ENCODE data around the gene RXFP4. TPM values are rescaled to one million over a fixed set of nuclear protein-coding genes. Genes with fewer than 3 reads are reported as not detected.
A peak's percentile ranks its signal among the peaks of the same experiment; 100 is the strongest.

The RXFP4 gene
- total and polyA plus RNA-seq, 9 of the 15 experiments (the other 6 are each of a cell fraction or from before 2014, with no cell fraction given): 0.64 TPM; not detected in 8

DNA sequence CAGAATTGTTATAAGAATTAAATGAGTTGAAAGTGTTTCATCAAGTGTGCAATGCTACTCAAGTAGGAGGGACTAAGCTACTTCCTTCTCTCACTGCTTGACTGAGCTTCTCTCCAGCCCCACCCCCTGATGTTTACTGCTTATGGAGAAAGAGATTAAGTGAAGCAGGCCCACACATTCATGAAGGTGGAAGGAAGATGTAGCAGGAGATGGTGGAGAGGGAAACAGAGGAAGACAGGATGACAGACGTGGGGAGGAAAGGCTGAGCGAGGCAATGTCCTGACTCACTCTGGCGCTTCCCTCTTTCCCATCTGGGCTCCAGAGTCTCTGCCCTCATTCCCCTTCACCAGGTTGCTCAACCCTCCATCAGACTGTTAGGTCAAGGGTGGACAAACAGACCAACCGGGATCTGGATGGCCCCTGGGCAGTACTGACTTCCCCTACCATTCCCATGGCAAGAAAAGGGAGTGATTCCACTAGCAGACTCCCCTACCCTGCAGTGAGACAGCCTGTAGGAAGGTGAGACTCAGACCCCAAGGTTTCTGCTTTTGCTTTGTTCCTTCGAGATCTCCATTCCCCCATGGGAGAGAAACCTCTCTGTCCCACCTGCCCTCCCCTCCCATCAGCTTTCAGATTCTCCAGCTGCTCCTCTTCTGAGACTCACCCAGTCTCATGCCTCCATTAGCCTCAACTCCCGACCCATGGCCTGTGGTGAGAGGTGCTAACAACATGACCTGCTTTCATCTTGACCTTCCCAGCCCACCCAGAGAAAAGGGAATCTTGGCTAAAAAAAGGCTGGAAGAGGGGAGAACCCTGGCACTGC is 40.0 kb downstream of the RXFP4 start (continued):
- TF ChIP-seq, protein P1, sequence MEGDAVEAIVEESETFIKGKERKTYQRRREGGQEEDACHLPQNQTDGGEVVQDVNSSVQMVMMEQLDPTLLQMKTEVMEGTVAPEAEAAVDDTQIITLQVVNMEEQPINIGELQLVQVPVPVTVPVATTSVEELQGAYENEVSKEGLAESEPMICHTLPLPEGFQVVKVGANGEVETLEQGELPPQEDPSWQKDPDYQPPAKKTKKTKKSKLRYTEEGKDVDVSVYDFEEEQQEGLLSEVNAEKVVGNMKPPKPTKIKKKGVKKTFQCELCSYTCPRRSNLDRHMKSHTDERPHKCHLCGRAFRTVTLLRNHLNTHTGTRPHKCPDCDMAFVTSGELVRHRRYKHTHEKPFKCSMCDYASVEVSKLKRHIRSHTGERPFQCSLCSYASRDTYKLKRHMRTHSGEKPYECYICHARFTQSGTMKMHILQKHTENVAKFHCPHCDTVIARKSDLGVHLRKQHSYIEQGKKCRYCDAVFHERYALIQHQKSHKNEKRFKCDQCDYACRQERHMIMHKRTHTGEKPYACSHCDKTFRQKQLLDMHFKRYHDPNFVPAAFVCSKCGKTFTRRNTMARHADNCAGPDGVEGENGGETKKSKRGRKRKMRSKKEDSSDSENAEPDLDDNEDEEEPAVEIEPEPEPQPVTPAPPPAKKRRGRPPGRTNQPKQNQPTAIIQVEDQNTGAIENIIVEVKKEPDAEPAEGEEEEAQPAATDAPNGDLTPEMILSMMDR (IDR thresholded peaks at IDR 0.05 in 2 of 3, conservative IDR thresholded peaks at IDR 0.05 in 1 of 3; ENCODE audit: insufficient read depth in 2 of 3, low read depth in 1 of 3, low read length in 3 of 3): no peak
- TF ChIP-seq SP1 (CRISPR knock-in tag; IDR thresholded peaks at IDR 0.05): peak; percentile 42; the same call in 1 of the 2 replicates
- TF ChIP-seq, protein P2, sequence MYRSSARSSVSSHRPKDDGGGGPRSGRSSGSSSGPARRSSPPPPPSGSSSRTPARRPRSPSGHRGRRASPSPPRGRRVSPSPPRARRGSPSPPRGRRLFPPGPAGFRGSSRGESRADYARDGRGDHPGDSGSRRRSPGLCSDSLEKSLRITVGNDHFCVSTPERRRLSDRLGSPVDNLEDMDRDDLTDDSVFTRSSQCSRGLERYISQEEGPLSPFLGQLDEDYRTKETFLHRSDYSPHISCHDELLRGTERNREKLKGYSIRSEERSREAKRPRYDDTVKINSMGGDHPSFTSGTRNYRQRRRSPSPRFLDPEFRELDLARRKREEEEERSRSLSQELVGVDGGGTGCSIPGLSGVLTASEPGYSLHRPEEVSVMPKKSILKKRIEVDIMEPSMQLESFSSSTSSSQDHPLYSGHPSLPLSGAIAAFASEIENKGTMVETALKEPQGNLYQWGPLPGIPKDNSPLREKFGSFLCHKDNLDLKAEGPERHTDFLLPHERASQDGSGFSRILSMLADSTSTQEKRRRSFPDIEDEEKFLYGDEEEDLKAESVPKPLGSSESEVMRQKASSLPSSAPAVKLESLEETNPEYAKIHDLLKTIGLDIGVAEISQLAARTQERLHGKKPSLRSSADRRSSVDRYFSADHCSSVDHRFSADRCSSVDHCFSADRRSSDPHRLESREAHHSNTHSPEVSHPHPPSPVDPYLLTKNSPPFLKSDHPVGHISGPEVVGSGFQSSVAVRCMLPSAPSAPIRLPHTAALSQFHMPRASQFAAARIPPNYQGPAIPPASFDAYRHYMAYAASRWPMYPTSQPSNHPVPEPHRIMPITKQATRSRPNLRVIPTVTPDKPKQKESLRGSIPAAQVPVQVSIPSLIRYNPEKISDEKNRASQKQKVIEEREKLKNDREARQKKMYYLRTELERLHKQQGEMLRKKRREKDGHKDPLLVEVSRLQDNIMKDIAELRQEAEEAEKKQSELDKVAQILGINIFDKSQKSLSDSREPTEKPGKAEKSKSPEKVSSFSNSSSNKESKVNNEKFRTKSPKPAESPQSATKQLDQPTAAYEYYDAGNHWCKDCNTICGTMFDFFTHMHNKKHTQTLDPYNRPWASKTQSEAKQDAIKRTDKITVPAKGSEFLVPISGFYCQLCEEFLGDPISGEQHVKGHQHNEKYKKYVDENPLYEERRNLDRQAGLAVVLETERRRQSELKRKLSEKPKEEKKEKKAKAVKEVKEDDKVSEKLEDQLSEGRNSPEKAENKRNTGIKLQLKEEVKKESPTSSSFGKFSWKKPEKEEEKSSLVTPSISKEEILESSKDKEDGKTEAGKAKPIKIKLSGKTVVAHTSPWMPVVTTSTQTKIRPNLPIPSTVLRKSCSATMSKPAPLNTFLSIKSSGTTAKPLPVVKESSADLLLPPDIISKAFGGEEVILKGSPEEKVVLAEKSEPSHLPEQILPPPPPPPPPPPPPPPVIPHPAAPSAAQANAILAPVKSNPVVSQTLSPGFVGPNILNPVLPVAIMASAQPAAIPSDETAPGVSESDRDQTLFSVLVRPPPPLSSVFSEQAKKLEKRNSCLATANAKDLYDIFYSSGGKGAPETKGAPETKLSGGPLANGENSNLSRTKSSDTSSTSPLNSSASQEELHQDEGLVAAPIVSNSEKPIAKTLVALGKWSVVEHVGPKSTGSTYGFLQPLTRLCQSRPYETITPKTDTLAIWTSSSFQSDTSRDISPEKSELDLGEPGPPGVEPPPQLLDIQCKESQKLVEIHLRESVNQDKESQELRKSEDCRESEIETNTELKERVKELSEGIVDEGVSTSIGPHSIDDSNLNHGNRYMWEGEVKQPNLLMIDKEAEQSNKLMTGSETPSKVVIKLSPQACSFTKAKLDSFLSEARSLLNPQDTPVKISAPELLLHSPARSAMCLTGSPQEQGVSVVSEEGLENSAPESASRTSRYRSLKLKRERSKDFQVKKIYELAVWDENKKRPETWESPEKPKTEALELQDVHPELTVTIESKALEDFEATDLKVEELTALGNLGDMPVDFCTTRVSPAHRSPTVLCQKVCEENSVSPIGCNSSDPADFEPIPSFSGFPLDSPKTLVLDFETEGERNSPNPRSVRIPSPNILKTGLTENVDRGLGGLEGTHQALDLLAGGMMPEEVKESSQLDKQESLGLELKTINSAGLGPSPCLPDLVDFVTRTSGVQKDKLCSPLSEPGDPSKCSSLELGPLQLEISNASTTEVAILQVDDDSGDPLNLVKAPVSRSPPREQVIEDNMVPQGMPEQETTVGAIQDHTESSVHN (IDR thresholded peaks at IDR 0.05; ENCODE audit: borderline replicate concordance in 1 of 2, low read depth in 1 of 2): no peak
- TF ChIP-seq TAF7 (tag; IDR thresholded peaks at IDR 0.05): peak; percentile 23; the same call in 1 of the 2 replicates
- TF ChIP-seq, protein P3, sequence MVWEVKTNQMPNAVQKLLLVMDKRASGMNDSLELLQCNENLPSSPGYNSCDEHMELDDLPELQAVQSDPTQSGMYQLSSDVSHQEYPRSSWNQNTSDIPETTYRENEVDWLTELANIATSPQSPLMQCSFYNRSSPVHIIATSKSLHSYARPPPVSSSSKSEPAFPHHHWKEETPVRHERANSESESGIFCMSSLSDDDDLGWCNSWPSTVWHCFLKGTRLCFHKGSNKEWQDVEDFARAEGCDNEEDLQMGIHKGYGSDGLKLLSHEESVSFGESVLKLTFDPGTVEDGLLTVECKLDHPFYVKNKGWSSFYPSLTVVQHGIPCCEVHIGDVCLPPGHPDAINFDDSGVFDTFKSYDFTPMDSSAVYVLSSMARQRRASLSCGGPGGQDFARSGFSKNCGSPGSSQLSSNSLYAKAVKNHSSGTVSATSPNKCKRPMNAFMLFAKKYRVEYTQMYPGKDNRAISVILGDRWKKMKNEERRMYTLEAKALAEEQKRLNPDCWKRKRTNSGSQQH (CRISPR knock-in tag; IDR thresholded peaks at IDR 0.05): 0 out of 2 replicates have a peak, but pooled peaks have one; percentile 56
- TF ChIP-seq, protein P4, sequence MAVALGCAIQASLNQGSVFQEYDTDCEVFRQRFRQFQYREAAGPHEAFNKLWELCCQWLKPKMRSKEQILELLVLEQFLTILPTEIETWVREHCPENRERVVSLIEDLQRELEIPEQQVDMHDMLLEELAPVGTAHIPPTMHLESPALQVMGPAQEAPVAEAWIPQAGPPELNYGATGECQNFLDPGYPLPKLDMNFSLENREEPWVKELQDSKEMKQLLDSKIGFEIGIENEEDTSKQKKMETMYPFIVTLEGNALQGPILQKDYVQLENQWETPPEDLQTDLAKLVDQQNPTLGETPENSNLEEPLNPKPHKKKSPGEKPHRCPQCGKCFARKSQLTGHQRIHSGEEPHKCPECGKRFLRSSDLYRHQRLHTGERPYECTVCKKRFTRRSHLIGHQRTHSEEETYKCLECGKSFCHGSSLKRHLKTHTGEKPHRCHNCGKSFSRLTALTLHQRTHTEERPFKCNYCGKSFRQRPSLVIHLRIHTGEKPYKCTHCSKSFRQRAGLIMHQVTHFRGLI (CRISPR knock-in tag; IDR thresholded peaks at IDR 0.05): no peak
- no peak for TF ChIP-seq L3MBTL2 (IDR thresholded peaks at IDR 0.05)
- no peak for TF ChIP-seq NR1H2 (CRISPR knock-in tag; IDR thresholded peaks at IDR 0.05)
- 0 out of 2 replicates have a peak, but pooled peaks have one; percentile 23 for TF ChIP-seq SMAD4 (CRISPR knock-in tag; conservative IDR thresholded peaks at IDR 0.05)
- TF ChIP-seq ZBED1 (IDR thresholded peaks at IDR 0.05): no peak
- TF ChIP-seq, protein P5, sequence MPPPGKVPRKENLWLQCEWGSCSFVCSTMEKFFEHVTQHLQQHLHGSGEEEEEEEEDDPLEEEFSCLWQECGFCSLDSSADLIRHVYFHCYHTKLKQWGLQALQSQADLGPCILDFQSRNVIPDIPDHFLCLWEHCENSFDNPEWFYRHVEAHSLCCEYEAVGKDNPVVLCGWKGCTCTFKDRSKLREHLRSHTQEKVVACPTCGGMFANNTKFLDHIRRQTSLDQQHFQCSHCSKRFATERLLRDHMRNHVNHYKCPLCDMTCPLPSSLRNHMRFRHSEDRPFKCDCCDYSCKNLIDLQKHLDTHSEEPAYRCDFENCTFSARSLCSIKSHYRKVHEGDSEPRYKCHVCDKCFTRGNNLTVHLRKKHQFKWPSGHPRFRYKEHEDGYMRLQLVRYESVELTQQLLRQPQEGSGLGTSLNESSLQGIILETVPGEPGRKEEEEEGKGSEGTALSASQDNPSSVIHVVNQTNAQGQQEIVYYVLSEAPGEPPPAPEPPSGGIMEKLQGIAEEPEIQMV (tag; conservative IDR thresholded peaks at IDR 0.05; ENCODE audit: low read depth): 0 out of 2 replicates have a peak, but pooled peaks have one; percentile 32
